NCI-H1436 treated with DMSO at 0.1 percent for 48 hours (cell line): ENCODE results near the gene RPS2.

Experiments
- DNase-seq: peaks from one replicate; lab custom pipeline; 2025; lab: John Stamatoyannopoulos, UW

Gene RPS2

GRCh38 chr16:1981398-1981836, 16.8 kb upstream of the RPS2 start, which contains the start of gene NOXO1:
Gene NOXO1, minus strand, starts transcription at chr16:1981469. Its CDS starts 290 bp downstream, at chr16:1981179.
- no peak for DNase-seq

DNA sequence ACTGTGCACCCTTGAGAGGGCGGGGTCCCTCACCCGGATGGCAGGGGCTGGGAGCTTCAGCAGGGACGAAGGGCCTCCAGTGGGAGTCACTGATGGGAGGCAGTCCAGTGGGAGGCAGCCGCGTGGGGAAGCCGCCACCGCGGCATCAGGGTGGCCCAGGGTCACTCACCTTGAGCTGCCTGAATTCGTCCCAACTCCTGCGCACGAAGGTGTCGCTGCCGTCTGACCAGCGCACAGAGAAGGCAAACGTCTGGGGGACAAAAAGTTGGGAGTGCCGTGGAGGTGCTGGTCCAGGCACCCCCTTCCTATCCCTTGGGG, 16.1 kb upstream of the RPS2 start:
- no peak for DNase-seq

- DNase-seq, result no peak
These were observed 15.6 kb upstream of the RPS2 start for GRCh38 chr16:1980030-1980769.

DNA sequence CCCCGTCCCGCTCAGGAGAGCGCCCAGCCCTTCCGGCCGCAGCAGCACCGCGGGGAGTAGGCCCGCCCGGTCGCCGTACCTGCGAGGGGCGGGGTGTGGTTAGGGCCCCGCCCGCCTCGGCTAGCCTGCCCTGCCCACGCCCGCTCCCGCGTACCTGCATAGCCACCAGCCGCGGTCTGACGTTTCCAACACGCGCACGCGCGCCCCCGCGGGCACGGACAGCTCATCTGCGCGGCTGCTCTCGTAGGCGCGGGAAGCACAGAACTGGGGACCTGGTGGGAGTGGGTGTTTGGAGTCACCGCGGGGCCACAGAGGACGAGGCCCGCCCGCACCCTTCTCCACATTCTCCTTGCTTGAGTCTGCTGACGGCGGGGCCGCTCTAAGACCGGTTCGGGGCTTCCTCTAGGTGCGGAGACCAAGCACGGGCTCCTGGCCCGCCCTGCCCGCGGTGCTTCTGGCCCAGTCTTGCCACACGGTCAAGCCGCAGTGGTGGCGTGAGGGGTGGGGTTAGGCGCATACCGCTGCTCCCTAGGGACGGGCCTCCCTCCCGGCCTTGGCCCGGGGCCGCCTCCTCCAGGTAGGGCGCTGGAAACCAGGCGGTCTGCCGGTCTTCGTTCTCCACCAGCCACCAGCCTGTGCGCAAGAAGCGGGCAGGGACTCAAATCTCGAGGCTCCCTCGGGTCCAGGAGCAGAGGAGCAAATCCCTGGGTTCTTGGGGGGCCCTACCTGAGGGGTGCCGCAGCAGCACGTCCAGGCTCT, 14.8 kb upstream of the RPS2 start:
- no peak for DNase-seq

- DNase-seq, result no peak
These were observed 14.0 kb upstream of the RPS2 start for GRCh38 chr16:1978476-1979120.

DNA sequence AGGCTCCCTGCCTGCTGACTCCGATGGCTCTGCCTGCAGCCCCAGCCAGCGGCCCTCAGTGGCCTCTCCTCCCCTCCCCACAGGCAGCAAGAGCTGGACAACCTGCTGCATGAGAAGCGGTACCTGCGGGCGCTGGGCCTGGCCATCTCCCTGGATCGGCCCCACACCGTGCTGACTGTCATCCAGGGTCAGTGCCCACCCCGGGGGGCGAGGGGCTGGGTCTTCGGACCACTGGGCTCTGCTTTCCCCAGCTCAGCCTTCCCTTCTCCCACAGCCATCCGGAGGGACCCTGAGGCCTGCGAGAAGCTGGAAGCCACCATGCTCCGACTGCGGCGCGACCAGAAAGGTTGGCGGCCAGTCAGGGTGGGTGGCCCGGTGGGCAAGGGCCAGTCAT, 13.2 kb upstream of the RPS2 start:
- DNase-seq, result no peak

DNA sequence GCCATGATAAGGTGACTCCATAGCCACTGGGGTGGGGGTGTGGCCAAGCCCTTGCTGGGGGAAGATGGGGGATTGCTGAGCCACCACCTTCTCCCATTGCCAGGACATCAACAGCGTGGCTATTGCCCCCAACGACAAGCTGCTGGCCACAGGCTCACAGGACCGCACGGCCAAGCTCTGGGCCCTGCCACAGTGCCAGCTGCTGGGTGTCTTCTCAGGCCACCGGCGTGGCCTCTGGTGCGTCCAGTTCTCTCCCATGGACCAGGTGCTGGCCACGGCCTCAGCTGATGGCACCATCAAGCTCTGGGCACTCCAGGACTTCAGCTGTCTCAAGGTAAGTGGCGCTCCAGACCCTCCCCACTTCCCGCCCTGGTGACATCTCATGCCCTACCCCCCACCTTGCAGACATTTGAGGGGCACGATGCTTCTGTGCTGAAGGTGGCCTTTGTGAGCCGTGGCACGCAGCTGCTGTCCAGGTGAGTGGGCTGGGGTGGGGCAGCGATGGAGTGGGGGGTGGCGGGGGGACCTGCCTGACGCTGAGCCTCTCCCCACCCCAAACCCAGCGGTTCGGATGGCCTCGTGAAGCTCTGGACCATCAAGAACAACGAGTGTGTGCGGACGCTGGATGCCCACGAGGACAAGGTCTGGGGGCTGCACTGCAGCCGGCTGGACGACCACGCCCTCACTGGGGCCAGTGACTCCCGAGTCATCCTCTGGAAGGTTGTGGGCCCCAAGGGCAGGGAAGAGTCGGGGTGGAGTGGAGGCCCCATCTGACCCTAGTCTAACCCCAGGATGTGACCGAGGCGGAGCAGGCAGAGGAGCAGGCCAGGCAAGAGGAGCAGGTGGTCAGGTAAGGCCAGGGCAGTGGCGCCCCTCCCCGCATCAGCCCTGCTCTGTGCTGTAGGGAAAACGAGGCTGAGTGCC, 12.6 kb upstream of the RPS2 start:
- DNase-seq, result no peak

DNA sequence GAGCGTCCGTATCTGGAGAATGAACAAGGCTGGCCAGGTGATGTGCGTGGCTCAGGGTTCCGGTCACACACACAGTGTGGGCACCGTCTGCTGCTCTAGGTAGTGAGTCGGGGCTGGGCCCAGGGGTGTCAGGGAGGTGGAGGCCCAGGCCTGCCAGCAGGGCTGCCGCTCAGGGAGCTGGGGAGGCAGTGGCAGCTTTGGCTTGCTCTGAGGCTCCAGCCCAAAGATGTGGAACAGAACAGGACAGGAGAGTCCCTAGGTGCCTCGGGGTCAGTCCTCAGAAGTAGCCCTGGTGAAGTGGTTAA, 11.5 kb upstream of the RPS2 start:
- DNase-seq, result no peak

DNA sequence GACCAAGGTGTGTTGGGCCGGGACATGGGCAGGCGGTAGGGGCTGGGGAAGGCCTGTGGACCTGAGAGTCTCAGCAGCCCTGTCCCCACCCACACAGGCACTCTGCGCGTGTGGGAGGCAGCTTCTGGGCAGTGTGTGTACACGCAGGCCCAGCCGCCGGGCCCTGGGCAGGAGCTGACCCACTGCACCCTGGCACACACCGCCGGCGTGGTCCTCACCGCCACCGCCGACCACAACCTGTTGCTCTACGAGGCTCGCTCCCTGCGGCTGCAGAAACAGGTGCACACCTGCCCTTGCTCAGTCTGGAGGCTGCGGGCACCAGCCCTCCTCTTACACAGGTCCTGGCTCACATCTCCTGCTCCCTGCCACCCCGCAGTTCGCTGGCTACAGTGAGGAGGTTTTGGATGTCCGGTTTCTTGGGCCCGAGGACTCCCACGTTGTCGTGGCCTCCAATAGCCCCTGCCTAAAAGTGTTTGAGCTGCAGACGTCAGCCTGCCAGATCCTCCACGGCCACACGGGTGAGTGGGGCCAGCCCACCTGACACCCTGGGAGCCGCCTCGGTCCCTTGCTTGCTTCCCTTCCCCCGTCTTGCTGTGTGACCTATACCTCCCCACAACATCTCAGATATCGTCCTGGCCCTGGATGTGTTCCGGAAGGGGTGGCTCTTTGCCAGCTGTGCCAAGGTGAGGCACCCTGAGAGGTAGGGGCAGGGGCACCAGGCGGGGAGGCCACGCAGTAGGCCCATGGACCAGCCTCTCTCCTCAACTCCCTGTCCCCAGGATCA, 11.0 kb upstream of the RPS2 start:
- DNase-seq, result no peak

DNA sequence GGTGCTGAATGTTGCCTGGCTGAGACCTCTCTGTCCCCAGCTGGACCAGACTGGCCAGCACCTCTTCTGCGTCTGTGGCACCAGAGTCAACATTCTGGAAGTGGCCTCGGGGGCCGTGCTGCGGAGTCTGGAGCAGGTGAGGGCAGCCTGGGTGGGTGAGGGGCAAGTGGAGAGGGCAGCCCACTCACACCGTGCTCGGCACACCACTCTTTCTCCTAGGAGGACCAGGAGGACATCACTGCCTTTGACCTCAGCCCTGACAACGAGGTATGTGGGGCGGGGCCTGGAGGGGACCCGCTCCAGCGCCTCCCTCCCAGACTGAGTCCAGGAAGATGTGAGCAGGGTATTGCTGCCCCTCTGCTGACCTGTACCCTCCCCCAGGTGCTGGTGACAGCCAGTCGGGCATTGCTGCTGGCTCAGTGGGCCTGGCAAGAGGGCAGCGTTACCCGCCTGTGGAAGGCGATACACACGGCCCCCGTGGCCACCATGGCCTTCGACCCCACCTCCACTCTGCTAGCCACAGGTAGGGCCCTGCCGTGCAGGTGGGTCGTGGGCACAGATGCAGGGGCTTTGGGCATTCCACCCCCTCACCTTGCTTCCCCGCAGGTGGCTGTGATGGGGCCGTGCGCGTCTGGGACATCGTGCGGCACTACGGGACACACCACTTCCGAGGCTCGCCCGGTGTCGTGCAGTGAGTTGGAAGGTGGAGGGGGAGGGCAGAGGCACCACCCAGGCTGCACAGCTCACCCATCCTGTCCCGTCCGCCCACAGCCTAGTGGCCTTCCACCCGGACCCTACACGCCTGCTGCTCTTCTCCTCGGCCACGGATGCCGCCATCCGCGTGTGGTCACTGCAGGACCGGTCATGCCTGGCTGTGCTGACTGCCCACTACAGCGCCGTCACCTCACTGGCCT, 9.8 kb upstream of the RPS2 start:
- DNase-seq, result no peak

DNA sequence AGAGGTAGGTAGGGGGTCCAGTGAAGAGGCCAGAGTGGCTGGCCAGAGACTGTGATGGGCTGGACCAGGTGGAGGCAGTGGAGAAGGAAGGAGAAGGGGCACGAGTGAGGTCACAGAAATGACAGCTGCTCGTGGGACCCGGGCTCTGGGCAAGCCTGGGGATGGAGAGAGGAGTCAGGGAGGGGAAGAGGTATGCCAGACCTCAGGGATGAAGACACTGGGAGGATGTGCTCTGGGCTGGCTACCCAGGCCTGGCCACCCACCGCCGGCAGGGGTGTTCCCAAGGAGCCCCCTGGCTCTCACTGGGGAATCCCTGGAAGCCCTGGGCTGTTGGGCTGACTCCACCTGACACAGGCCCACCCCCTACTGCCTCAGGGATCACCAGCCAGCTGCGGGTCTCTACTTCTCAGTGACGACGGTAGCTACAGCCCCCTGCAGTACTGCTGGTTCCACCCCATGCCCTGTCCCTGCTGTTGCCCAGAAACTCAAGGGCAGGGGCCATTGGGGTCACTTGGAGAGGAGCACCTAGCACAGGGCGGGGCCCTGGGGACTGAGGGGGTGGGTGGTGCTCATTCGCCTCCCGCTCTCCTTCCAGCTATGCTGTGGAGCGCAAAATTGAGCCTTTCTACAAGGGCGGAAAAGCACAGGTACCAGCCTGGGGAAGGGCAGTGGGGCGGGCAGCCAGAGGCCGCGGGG, 9.0 kb upstream of the RPS2 start:
- DNase-seq, result no peak

DNA sequence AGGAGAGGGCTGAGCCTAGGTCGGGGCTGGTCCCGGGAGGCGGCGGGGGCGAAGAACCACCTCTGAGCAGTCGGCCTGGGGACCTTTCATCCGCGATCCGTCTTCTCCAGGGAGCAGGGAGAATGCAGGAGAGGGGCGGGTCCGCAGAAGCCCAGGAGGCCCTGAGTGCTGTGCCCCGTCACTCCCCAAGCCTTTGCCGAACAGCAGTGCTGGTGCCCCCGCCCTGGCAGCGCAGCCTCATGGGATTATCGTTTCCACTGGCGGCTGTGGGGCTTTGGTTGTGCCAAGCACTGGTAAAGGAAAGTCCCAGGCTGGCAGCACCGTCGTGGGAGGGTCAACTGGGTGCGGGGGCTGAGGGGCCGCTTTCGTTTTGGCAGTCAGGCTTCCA, 7.9 kb upstream of the RPS2 start:
- DNase-seq, result no peak

DNA sequence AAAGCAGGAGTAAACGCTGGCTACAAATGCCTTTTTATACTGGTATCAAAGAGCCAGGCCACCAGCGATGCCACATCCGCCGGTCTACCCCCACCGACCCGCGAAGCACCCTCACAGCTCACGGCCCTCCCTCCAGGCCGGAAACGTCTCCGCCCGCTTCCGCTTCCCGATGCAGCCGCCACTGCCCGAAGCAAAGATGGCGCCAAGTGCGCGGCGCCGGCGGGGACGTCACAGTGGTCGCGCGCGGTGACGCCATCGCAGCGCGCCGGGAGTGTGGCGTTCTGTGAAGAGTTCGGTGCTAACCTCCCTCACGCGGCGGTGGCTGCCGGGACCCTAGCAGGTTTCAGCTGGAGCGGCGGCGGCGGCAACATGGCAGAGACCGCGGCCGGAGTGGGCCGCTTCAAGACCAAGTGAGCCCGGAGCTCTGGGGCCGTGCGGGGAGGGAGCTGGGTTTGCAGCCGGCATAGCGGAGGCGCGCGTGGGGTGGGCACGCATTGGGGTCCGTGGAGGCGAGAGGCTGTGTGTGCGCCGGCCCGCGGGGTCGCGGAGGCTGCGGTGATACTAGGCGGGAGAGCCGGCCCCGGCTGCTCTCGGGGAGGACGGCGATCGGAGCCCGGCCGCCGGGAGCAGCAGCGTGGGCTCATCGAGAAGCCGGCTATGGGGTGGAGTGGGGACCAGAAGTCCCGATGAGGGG, 7.3 kb upstream of the RPS2 start, which contains the start of gene TBL3:
Gene TBL3 (plus strand): TSS at position 258 of the 694 bp plus-strand sequence. CDS start 112 bp downstream, at position 370.
- no peak for DNase-seq

- no peak for DNase-seq
These were observed 3.7 kb upstream of the RPS2 start for GRCh38 chr16:1968146-1968953.

GRCh38 chr16:1966460-1966859, 1.8 kb upstream of the RPS2 start, which contains the start of gene RNF151:
Gene RNF151, plus strand, starts transcription at chr16:1966856. Its CDS starts 26 bp downstream, at chr16:1966882.
- DNase-seq, result no peak

- DNase-seq, result no peak
These were observed 873 bp upstream of the RPS2 start for GRCh38 chr16:1965396-1966001.

DNA sequence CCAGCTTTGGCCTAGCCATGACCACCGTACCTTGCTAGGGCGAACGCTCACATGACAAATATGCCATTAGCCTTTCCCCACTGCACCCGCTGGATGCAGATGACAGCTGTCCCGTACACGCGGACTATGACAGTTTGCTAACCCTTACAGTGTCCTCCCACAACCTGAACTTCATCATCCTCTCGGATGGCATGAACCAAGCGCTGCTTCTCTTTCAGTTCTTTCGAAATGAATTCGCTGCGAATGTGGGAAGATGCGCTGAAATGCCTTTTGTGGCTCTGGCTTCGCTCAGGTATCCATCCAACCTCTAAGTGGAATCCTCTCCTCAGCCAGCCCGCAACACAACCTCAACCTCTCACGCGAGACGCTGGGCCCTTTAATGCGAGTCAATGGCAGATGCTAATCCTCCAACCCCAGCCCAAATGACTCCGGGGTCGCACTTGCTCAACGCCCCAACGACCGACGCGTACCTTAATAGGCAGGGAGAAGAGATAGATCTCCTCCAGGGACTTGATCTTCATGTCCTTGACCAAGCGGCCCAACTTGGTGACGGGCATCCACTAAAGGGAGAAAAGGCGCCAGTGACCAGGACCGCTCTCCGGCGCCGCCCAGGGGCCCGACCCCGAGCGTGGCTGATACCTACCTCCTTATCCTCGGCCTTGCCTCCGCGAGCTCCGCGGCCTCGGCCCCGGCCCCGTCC, 670 bp downstream of the RPS2 start:
- DNase-seq, result no peak
